GM12865 (cell line): Measurements from ENCODE around the gene MACROH2A2.
"Not testable (repeated sequence)": the region's sequence is repeated elsewhere in the genome, so short reads cannot be mapped to it uniquely, and the experiment has no call there.

Experiments used
- DNase-seq: peaks from one replicate; pipeline ENCODE4 v3.0.0; 2010; ENCODE audit warnings: low read depth
- H3K4me3 ChIP-seq: 2 replicates; pipeline ENCODE4 v1.5.1; 2011; ENCODE audit warnings: mild to moderate bottlenecking, low read depth, low read length, control low read depth
- CTCF ChIP-seq: IDR thresholded peaks from 2 replicates; pipeline ENCODE4 v1.5.1; 2011; ENCODE audit warnings: low read length, control low read depth, low read depth, inconsistent platforms; ENCODE audit not compliant: insufficient read depth; ENCODE audit errors: missing control alignments

MACROH2A2 gene

GRCh38 chr10:70120417-70120816, 67.8 kb downstream of the MACROH2A2 start:
- H3K4me3 ChIP-seq: no peak overlapping the region
- DNase-seq: no peak
- TF ChIP-seq CTCF: no peak

GRCh38 chr10:70121281-70121949, 68.8 kb downstream of the MACROH2A2 start:
- no peak for DNase-seq
- no peak overlapping the region for H3K4me3 ChIP-seq
- no peak for TF ChIP-seq CTCF

- H3K4me3 ChIP-seq: no peak overlapping the region
- no peak for TF ChIP-seq CTCF
- DNase-seq: no peak
Observed at GRCh38 chr10:70122742-70123141, 70.1 kb downstream of the MACROH2A2 start.

GRCh38 chr10:70123166-70123565, 70.5 kb downstream of the MACROH2A2 start:
- DNase-seq, H3K4me3 ChIP-seq: not testable (repeated sequence)

- no peak for DNase-seq
- TF ChIP-seq CTCF: no peak
- no peak overlapping the region for H3K4me3 ChIP-seq
Observed at GRCh38 chr10:70123817-70124216, 71.2 kb downstream of the MACROH2A2 start.

- TF ChIP-seq CTCF: no peak
- H3K4me3 ChIP-seq: no peak overlapping the region
- DNase-seq: no peak
Observed at GRCh38 chr10:70124415-70124814, 71.8 kb downstream of the MACROH2A2 start.

GRCh38 chr10:70124918-70125317, 72.3 kb downstream of the MACROH2A2 start:
- H3K4me3 ChIP-seq: no peak overlapping the region
- DNase-seq: no peak
- TF ChIP-seq CTCF: no peak
